ENCODE results near the gene MAP3K2. TPM values are rescaled to one million over a fixed set of nuclear protein-coding genes. Genes with fewer than 3 reads are reported as not detected.

Gene MAP3K2
- polyA plus RNA-seq, 1 experiment = 10.9 TPM

GRCh38 chr2:127419448-127420038 lies 31.8 kb upstream of the MAP3K2 start:
- Histone ChIP-seq H3K27me3 (ENCODE audit: control insufficient read depth, insufficient read depth, low read length) (peaks cover 9% of the 10 kb centered on the region), H3K36me3 (ENCODE audit: control insufficient read depth, insufficient read depth, low read length) (no peaks in the 10 kb centered on the region), H3K4me3 (ENCODE audit: low read depth, low read length) (no peak overlapping the region)
- ChIA-PET CTCF (interaction anchor here (0.6 to 0.9 kb wide), 2 partner anchors 11 to 12 kb away, joined by 3 read pairs; no protein-coding TSS in a partner anchor), POLR2A (no interaction called here)
- no peak for TF ChIP-seq CTCF (IDR thresholded peaks at IDR 0.05; ENCODE audit: insufficient read depth, low read depth, low read length)
- no peak for DNase-seq (ENCODE audit: low read depth)

GRCh38 chr2:127419112-127419430 lies 31.3 kb upstream of the MAP3K2 start:
- POLR2A ChIA-PET = no interaction called here
- no peaks in the 10 kb centered on the region for H3K36me3 ChIP-seq (ENCODE audit: control insufficient read depth, insufficient read depth, low read length)
- DNase-seq (ENCODE audit: low read depth) = no peak
- CTCF ChIA-PET = interaction anchor here (0.9 kb wide), 1 partner anchor 11 kb away, joined by 3 read pairs; no protein-coding TSS in a partner anchor
- H3K27me3 ChIP-seq (ENCODE audit: control insufficient read depth, insufficient read depth, low read length) = peaks cover 9% of the 10 kb centered on the region
- H3K4me3 ChIP-seq (ENCODE audit: low read depth, low read length) = no peak overlapping the region
- no peak for TF ChIP-seq CTCF (IDR thresholded peaks at IDR 0.05; ENCODE audit: insufficient read depth, low read depth, low read length)

- ChIA-PET CTCF (interaction anchor here (0.9 kb wide), 1 partner anchor 11 kb away, joined by 3 read pairs; no protein-coding TSS in a partner anchor), POLR2A (no interaction called here)
- no peak within 1 kb of the TSS for H3K4me3 ChIP-seq (ENCODE audit: low read depth, low read length)
- no peaks in the 10 kb centered on the region for H3K36me3 ChIP-seq (ENCODE audit: control insufficient read depth, insufficient read depth, low read length)
- DNase-seq (ENCODE audit: low read depth) = no peak
- peaks cover 9% of the 10 kb centered on the region for H3K27me3 ChIP-seq (ENCODE audit: control insufficient read depth, insufficient read depth, low read length)
- no peak for TF ChIP-seq CTCF (IDR thresholded peaks at IDR 0.05; ENCODE audit: insufficient read depth, low read depth, low read length)
These were observed 30.7 kb upstream of the MAP3K2 start, which contains the start of gene PROC for GRCh38 chr2:127418300-127419111. Gene PROC, plus strand, starts transcription at chr2:127418427. Its CDS starts 1,516 bp downstream, at chr2:127419943.

GRCh38 chr2:127417406-127417805 lies 29.6 kb upstream of the MAP3K2 start:
- no peak for TF ChIP-seq CTCF (IDR thresholded peaks at IDR 0.05; ENCODE audit: insufficient read depth, low read depth, low read length)
- Histone ChIP-seq H3K27me3 (ENCODE audit: control insufficient read depth, insufficient read depth, low read length) (peaks cover 3% of the 10 kb centered on the region), H3K4me3 (ENCODE audit: low read depth, low read length) (no peak overlapping the region), H3K36me3 (ENCODE audit: control insufficient read depth, insufficient read depth, low read length) (no peaks in the 10 kb centered on the region)
- CTCF ChIA-PET = interaction anchor here (1.3 kb wide), 1 partner anchor 93 kb away, joined by 6 read pairs; no protein-coding TSS in a partner anchor
- POLR2A ChIA-PET = interaction anchor here (0.5 kb wide), 1 partner anchor 11 kb away, joined by 7 read pairs; no protein-coding TSS in a partner anchor
- no peak for DNase-seq (ENCODE audit: low read depth)

- CTCF ChIA-PET = interaction anchor here (0.7 to 1.4 kb wide), 3 partner anchors 12 to 121 kb away, joined by 3 to 6 read pairs (median 3); no protein-coding TSS in a partner anchor
- DNase-seq (ENCODE audit: low read depth) = no peak
- H3K27me3 ChIP-seq (ENCODE audit: control insufficient read depth, insufficient read depth, low read length) = no peaks in the 10 kb centered on the region
These were observed 28.8 kb upstream of the MAP3K2 start for GRCh38 chr2:127416506-127417001.

More at GRCh38 chr2:127416506-127417001, 28.8 kb upstream of the MAP3K2 start:
- no peaks in the 10 kb centered on the region for H3K36me3 ChIP-seq (ENCODE audit: control insufficient read depth, insufficient read depth, low read length)
- no peak for TF ChIP-seq CTCF (IDR thresholded peaks at IDR 0.05; ENCODE audit: insufficient read depth, low read depth, low read length)
- no peak overlapping the region for H3K4me3 ChIP-seq (ENCODE audit: low read depth, low read length)
- POLR2A ChIA-PET = no interaction called here

All from BJ (cell line).